Smooth muscle cell (in vitro differentiated cells): ENCODE data around the gene KPNB1. TPM values are rescaled to one million over a fixed set of nuclear protein-coding genes. Genes with fewer than 3 reads are reported as not detected.
A peak's percentile ranks its signal among the peaks of the same experiment; 100 is the strongest.

Source experiments
- DNase-seq: peaks from one replicate; lab custom pipeline; 2025; ENCODE audit not compliant: unreplicated experiment; lab: John Stamatoyannopoulos, UW
- H2AFZ ChIP-seq: fragments of 200-600 bp; sonication (generic); 2 replicates; pipeline ENCODE4 v1.6.0; 2016; ENCODE audit warnings: antibody characterized with exemption, low read depth, mild to moderate bottlenecking
- H3F3A ChIP-seq: fragments of 200-600 bp; sonication (generic); 2 replicates; pipeline ENCODE4 v1.6.0; 2017; ENCODE audit warnings: antibody characterized with exemption, low read depth
- H3K27ac ChIP-seq: fragments of 200-600 bp; sonication (generic); 2 replicates; pipeline ENCODE4 v1.5.1; 2016; ENCODE audit warnings: low read depth, mild to moderate bottlenecking
- H3K27me3 ChIP-seq: fragments of 200-600 bp; sonication (generic); 2 replicates; pipeline ENCODE4 v1.6.1; 2016; ENCODE audit warnings: low read depth, mild to moderate bottlenecking
- H3K36me3 ChIP-seq: fragments of 200-600 bp; sonication (generic); 2 replicates; pipeline ENCODE4 v1.5.1; 2016; ENCODE audit warnings: low read depth
- H3K4me1 ChIP-seq: fragments of 200-600 bp; sonication (generic); 2 replicates; pipeline ENCODE4 v1.5.1; 2016; ENCODE audit warnings: low read depth
- H3K4me2 ChIP-seq: fragments of 200-600 bp; sonication (generic); 2 replicates; pipeline ENCODE4 v1.6.0; 2016; ENCODE audit warnings: mild to moderate bottlenecking
- H3K4me3 ChIP-seq: fragments of 200-600 bp; sonication (generic); 2 replicates; pipeline ENCODE4 v1.5.1; 2016; ENCODE audit warnings: mild to moderate bottlenecking
- H3K79me2 ChIP-seq: fragments of 200-600 bp; sonication (generic); 2 replicates; pipeline ENCODE4 v1.6.0; 2016; ENCODE audit warnings: low read depth, mild to moderate bottlenecking
- H3K9ac ChIP-seq: fragments of 200-600 bp; sonication (generic); 2 replicates; pipeline ENCODE4 v1.6.0; 2016; ENCODE audit warnings: low read depth
- H3K9me3 ChIP-seq: fragments of 200-600 bp; sonication (generic); replicated peaks from 2 replicates; pipeline ENCODE4 v1.5.1; 2016; ENCODE audit warnings: low read depth
- H4K20me1 ChIP-seq: fragments of 200-600 bp; sonication (generic); 2 replicates; pipeline ENCODE4 v1.6.0; 2016; ENCODE audit warnings: low read depth
- WGBS: methylation state at CpG from one replicate; pipeline ENCODE4 v1.1.7; 2016; ENCODE audit warnings: low lambda C conversion rate; 5-methylcytosine and 5-hydroxymethylcytosine counted together
- polyA plus RNA-seq: library from polyadenylated mRNA; unstranded; fragments of >200 nt; fragmentation: Nextera tagmentation; extraction: Ambion mirVana; gene quantifications from 2 replicates; pipeline ENCODE4 v1.2.1, GENCODE V29; 2016
- total RNA-seq: library from RNA; depleted of rRNA; stranded (reverse); fragments of >200 nt; gene quantifications from 2 replicates; pipeline ENCODE4 v1.2.3, GENCODE V29; 2014
- TF ChIP-seq, protein P1 (sequence below): fragments of 200-600 bp; sonication (generic); IDR thresholded peaks from 2 replicates; pipeline ENCODE4 v1.5.1; 2017; ENCODE audit warnings: borderline replicate concordance, mild to moderate bottlenecking, antibody characterized with exemption; ENCODE audit not compliant: insufficient read depth, poor library complexity, severe bottlenecking

The KPNB1 gene
- total and polyA plus RNA-seq, 2 experiments from 2014 or later = 78.8 to 242 TPM

DNA sequence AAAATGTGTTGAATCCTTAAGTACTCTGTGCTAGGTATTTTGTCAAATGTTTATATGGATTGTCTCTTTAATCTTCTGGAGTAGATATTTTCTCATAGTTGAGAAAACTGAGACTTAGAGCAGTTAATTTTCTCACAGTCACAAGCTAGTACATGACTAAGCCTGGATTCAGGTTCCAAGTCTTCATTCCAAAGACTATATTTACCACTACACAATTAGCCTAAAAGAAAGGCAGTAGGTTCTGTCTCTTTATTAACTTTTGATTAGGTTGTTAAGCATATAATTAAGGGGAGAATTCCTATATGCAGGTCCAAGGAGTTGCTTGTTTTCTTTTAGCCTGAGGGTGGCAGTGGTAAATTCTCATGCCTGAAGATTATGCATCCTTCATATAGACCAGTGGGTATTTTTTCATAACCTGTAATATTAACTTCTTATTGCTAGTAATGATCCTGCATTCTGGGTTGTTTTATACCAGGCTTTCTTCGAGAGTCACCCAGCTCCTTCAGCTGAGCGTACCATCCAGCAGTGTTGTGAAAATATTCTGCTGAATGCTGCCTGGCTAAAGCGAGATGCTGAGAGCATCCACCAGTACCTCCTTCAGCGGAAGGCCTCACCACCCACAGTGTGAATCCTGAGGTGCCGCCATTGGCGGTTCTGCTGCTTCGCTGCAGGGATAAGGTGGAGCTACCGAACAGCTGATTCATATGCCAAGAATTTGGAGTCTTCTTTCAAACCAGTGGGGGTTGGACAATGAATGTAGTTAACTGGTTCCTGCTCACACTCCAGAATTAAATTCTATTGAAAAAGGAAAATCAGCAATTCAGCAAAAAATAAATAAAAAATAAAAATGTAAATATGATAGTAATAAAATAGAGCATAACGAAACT is 28.2 kb upstream of the KPNB1 start:
- TF ChIP-seq, protein P1, sequence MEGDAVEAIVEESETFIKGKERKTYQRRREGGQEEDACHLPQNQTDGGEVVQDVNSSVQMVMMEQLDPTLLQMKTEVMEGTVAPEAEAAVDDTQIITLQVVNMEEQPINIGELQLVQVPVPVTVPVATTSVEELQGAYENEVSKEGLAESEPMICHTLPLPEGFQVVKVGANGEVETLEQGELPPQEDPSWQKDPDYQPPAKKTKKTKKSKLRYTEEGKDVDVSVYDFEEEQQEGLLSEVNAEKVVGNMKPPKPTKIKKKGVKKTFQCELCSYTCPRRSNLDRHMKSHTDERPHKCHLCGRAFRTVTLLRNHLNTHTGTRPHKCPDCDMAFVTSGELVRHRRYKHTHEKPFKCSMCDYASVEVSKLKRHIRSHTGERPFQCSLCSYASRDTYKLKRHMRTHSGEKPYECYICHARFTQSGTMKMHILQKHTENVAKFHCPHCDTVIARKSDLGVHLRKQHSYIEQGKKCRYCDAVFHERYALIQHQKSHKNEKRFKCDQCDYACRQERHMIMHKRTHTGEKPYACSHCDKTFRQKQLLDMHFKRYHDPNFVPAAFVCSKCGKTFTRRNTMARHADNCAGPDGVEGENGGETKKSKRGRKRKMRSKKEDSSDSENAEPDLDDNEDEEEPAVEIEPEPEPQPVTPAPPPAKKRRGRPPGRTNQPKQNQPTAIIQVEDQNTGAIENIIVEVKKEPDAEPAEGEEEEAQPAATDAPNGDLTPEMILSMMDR = no peak
- Histone ChIP-seq H3K79me2 (no peaks in the 10 kb centered on the region), H3K9me3 (no peaks in the 10 kb centered on the region), H3K4me3 (no peak overlapping the region), H3K4me1 (peaks cover 15% of the 10 kb centered on the region), H2AFZ (no peak overlapping the region), H3K9ac (no peak overlapping the region), H3F3A (peaks cover 25% of the 10 kb centered on the region), H3K27me3 (no peaks in the 10 kb centered on the region), H3K4me2 (peak overlapping the region; percentile 69), H3K36me3 (peaks cover 10% of the 10 kb centered on the region), H4K20me1 (peaks cover 6% of the 10 kb centered on the region), H3K27ac (peak overlapping the region; percentile 81)
- WGBS = 19% methylated on average over 9 of the region's 9 CpGs
- peak; percentile 2 for DNase-seq

DNA sequence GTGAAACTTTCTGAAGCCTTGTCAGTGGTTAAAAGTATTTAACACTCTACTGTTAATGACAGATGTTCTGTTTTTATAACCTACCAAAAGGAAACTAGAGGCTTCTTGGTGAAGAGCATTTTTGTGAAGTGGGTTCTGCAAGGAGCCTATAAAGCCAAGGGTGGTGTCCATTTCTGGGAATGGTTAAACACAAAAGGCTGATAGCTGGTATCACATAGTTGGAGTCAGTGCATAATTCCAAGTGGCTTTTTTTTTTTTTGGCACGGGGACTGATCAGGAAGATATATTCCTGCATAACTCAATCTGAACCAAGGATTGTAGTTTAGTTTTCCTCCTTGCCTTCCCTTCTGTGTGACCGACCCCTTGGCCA is 27.6 kb upstream of the KPNB1 start:
- DNase-seq = no peak
- H3K27ac ChIP-seq = peak overlapping the region; percentile 81
- no peak overlapping the region for H3K4me3 ChIP-seq
- no peaks in the 10 kb centered on the region for H3K27me3 ChIP-seq
- no peaks in the 10 kb centered on the region for H3K79me2 ChIP-seq
- H3K4me1 ChIP-seq = peaks cover 15% of the 10 kb centered on the region
- 53% methylated on average over 2 of the region's 2 CpGs for WGBS
- H3F3A ChIP-seq = peaks cover 23% of the 10 kb centered on the region
- H3K36me3 ChIP-seq = peaks cover 10% of the 10 kb centered on the region
- peak overlapping the region; percentile 69 for H3K4me2 ChIP-seq
- H3K9me3 ChIP-seq = no peaks in the 10 kb centered on the region
- TF ChIP-seq, protein P1 = no peak
- H2AFZ ChIP-seq = no peak overlapping the region
- no peak overlapping the region for H3K9ac ChIP-seq
- peaks cover 6% of the 10 kb centered on the region for H4K20me1 ChIP-seq

DNA sequence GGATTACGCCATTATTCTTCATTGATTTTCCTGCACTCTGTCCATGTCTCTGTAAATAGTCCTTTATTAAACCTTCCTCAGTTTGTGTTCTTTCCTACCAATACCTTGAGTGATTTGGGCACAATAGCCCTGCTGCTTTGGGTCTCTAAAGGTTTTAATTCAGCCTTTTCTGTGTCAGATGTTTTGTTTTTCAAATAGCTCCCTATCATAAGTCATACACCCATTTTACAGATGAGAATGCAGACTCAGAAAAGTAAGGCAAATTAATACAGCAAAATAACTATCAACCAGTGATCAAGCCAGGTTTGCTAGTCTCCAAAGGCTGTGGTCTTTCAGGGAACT is 25.0 kb upstream of the KPNB1 start:
- Histone ChIP-seq H3K4me2 (no peak overlapping the region), H3K36me3 (peaks cover under 1% of the 10 kb centered on the region), H3F3A (peaks cover 15% of the 10 kb centered on the region), H3K9me3 (no peaks in the 10 kb centered on the region), H4K20me1 (peaks cover 6% of the 10 kb centered on the region), H3K4me1 (peaks cover 15% of the 10 kb centered on the region), H3K27me3 (no peaks in the 10 kb centered on the region), H3K9ac (no peak overlapping the region), H3K27ac (no peak overlapping the region), H2AFZ (no peak overlapping the region), H3K79me2 (no peaks in the 10 kb centered on the region), H3K4me3 (no peak overlapping the region)
- TF ChIP-seq, protein P1 = no peak
- 50% methylated on average over 1 of the region's 1 CpG for WGBS
- no peak for DNase-seq
